ENCODE results near the gene STXBP3.

The STXBP3 gene

GRCh38 chr1:108706643-108707042 lies 39.8 kb upstream of the STXBP3 start:
- Histone ChIP-seq H3K4me1 (ENCODE audit: control extremely low read depth in 1 of 4, control insufficient read depth in 4 of 4, insufficient read depth in 4 of 4, low read length in 3 of 4) (peaks cover 0 to 8% (median 2%) of the 10 kb centered on the region in 4 experiments), H3K36me3 (ENCODE audit: control insufficient read depth in 4 of 4, insufficient read depth in 4 of 4, low read length in 3 of 4) (peaks cover 0 to 6% (median 1%) of the 10 kb centered on the region in 4 experiments), H3K27me3 (replicated peaks in 2 of 5; ENCODE audit: control insufficient read depth in 4 of 5, insufficient read depth in 5 of 5, low read length in 4 of 5) (peaks cover 0 to 5% (median 0%) of the 10 kb centered on the region in 5 experiments), H3K27ac (ENCODE audit: insufficient read depth in 1 of 2, low read depth in 1 of 2, low read length in 2 of 2, poor library complexity in 1 of 2, severe bottlenecking in 2 of 2) (no peak overlapping the region), H3K4me3 (ENCODE audit: control insufficient read depth in 1 of 7, extremely low read depth in 1 of 7, insufficient read depth in 4 of 7, low read depth in 2 of 7, low read length in 6 of 7) (no peak overlapping the region), H3K9me3 (ENCODE audit: control extremely low read depth in 1 of 5, control insufficient read depth in 4 of 5, insufficient read depth in 2 of 5, low read depth in 1 of 5, low read length in 4 of 5) (no peaks in the 10 kb centered on the region)
- no peak for DNase-seq
- ChIA-PET POLR2A (no interaction called here), CTCF (no interaction called here)
- no CpG with 5 or more reads among the region's 3 CpGs for WGBS (ENCODE audit: insufficient coverage)

GRCh38 chr1:108708691-108709660 lies 37.5 kb upstream of the STXBP3 start:
- 90% methylated on average over 4 of the region's 7 CpGs for WGBS (ENCODE audit: insufficient coverage)
- H3K27ac ChIP-seq (ENCODE audit: insufficient read depth in 1 of 2, low read depth in 1 of 2, low read length in 2 of 2, poor library complexity in 1 of 2, severe bottlenecking in 2 of 2) = no peak overlapping the region
- peak; percentile 44 to 62 (median 60) for DNase-seq
- H3K27me3 ChIP-seq (replicated peaks in 2 of 5; ENCODE audit: control insufficient read depth in 4 of 5, insufficient read depth in 5 of 5, low read length in 4 of 5) = peaks cover 0 to 5% (median 0%) of the 10 kb centered on the region in 5 experiments
- ChIA-PET CTCF (interaction anchor here (0.7 to 2.3 kb wide), 10 partner anchors 12 to 199 kb away, joined by 3 to 9 read pairs (median 4); no protein-coding TSS in a partner anchor), POLR2A (no interaction called here)
- no peak overlapping the region for H3K4me3 ChIP-seq (ENCODE audit: control insufficient read depth in 1 of 7, extremely low read depth in 1 of 7, insufficient read depth in 4 of 7, low read depth in 2 of 7, low read length in 6 of 7)
- H3K9me3 ChIP-seq (ENCODE audit: control extremely low read depth in 1 of 5, control insufficient read depth in 4 of 5, insufficient read depth in 2 of 5, low read depth in 1 of 5, low read length in 4 of 5) = no peaks in the 10 kb centered on the region
- H3K36me3 ChIP-seq (ENCODE audit: control insufficient read depth in 4 of 4, insufficient read depth in 4 of 4, low read length in 3 of 4) = peaks cover 0 to 2% (median 0%) of the 10 kb centered on the region in 4 experiments
- peaks cover 0 to 4% (median 1%) of the 10 kb centered on the region in 4 experiments for H3K4me1 ChIP-seq (ENCODE audit: control extremely low read depth in 1 of 4, control insufficient read depth in 4 of 4, insufficient read depth in 4 of 4, low read length in 3 of 4)

- CTCF ChIA-PET = interaction anchor here (1.5 kb wide), 1 partner anchor 14 kb away, joined by 4 read pairs; no protein-coding TSS in a partner anchor
- POLR2A ChIA-PET = no interaction called here
- WGBS (ENCODE audit: insufficient coverage) = 87% methylated on average over 5 of the region's 9 CpGs
Observed at GRCh38 chr1:108712606-108713150, 33.8 kb upstream of the STXBP3 start, which contains the start of gene FNDC7. FNDC7 (plus strand) TSS chr1:108712908; CDS start chr1:108712934, 26 bp downstream.

GRCh38 chr1:108715932-108716331 lies 30.5 kb upstream of the STXBP3 start:
- H3K27ac ChIP-seq (ENCODE audit: insufficient read depth in 1 of 2, low read depth in 1 of 2, low read length in 2 of 2, poor library complexity in 1 of 2, severe bottlenecking in 2 of 2) = no peak overlapping the region
- no peaks in the 10 kb centered on the region for H3K36me3 ChIP-seq (ENCODE audit: control insufficient read depth in 4 of 4, insufficient read depth in 4 of 4, low read length in 3 of 4)
- H3K4me1 ChIP-seq (ENCODE audit: control extremely low read depth in 1 of 4, control insufficient read depth in 4 of 4, insufficient read depth in 4 of 4, low read length in 3 of 4) = no peaks in the 10 kb centered on the region
- peaks cover 0 to 4% (median 0%) of the 10 kb centered on the region in 5 experiments for H3K27me3 ChIP-seq (replicated peaks in 2 of 5; ENCODE audit: control insufficient read depth in 4 of 5, insufficient read depth in 5 of 5, low read length in 4 of 5)
- 97% methylated on average over 5 of the region's 5 CpGs for WGBS (ENCODE audit: insufficient coverage)
- CTCF ChIA-PET = interaction anchor here (2.6 kb wide), 1 partner anchor 23 kb away, joined by 5 read pairs; the partner anchor contains the start of gene PRPF38B
- POLR2A ChIA-PET = interaction anchor here (0.7 kb wide), 1 partner anchor 23 kb away, joined by 3 read pairs; no protein-coding TSS in a partner anchor
- H3K4me3 ChIP-seq (ENCODE audit: control insufficient read depth in 1 of 7, extremely low read depth in 1 of 7, insufficient read depth in 4 of 7, low read depth in 2 of 7, low read length in 6 of 7) = no peak overlapping the region
- no peaks in the 10 kb centered on the region for H3K9me3 ChIP-seq (ENCODE audit: control extremely low read depth in 1 of 5, control insufficient read depth in 4 of 5, insufficient read depth in 2 of 5, low read depth in 1 of 5, low read length in 4 of 5)
- no peak for DNase-seq

More at GRCh38 chr1:108712606-108713150, 33.8 kb upstream of the STXBP3 start, which contains the start of gene FNDC7:
- no peak within 1 kb of the TSS for H3K4me3 ChIP-seq (ENCODE audit: control insufficient read depth in 1 of 7, extremely low read depth in 1 of 7, insufficient read depth in 4 of 7, low read depth in 2 of 7, low read length in 6 of 7)
- DNase-seq = no peak
- no peak within 1 kb of the TSS for H3K27ac ChIP-seq (ENCODE audit: insufficient read depth in 1 of 2, low read depth in 1 of 2, low read length in 2 of 2, poor library complexity in 1 of 2, severe bottlenecking in 2 of 2)
- H3K4me1 ChIP-seq (ENCODE audit: control extremely low read depth in 1 of 4, control insufficient read depth in 4 of 4, insufficient read depth in 4 of 4, low read length in 3 of 4) = no peaks in the 10 kb centered on the region
- H3K36me3 ChIP-seq (ENCODE audit: control insufficient read depth in 4 of 4, insufficient read depth in 4 of 4, low read length in 3 of 4) = no peaks in the 10 kb centered on the region
- peaks cover 0 to 4% (median 0%) of the 10 kb centered on the region in 5 experiments for H3K27me3 ChIP-seq (replicated peaks in 2 of 5; ENCODE audit: control insufficient read depth in 4 of 5, insufficient read depth in 5 of 5, low read length in 4 of 5)
- H3K9me3 ChIP-seq (ENCODE audit: control extremely low read depth in 1 of 5, control insufficient read depth in 4 of 5, insufficient read depth in 2 of 5, low read depth in 1 of 5, low read length in 4 of 5) = no peaks in the 10 kb centered on the region

- H3K27ac ChIP-seq (ENCODE audit: insufficient read depth in 1 of 2, low read depth in 1 of 2, low read length in 2 of 2, poor library complexity in 1 of 2, severe bottlenecking in 2 of 2) = no peak overlapping the region
Observed at GRCh38 chr1:108716437-108717230, 29.8 kb upstream of the STXBP3 start.

GRCh38 chr1:108717774-108718316 lies 28.6 kb upstream of the STXBP3 start:
- no peak overlapping the region for H3K27ac ChIP-seq (ENCODE audit: insufficient read depth in 1 of 2, low read depth in 1 of 2, low read length in 2 of 2, poor library complexity in 1 of 2, severe bottlenecking in 2 of 2)
- ChIA-PET POLR2A (interaction anchor here (0.6 kb wide), 1 partner anchor 72 kb away, joined by 3 read pairs; no protein-coding TSS in a partner anchor), CTCF (interaction anchor here (0.8 to 2.6 kb wide), 3 partner anchors 10 to 25 kb away, joined by 3 to 5 read pairs (median 3); partner anchors contain the start of gene PRPF38B)
- no peak for DNase-seq
- no peaks in the 10 kb centered on the region for H3K4me1 ChIP-seq (ENCODE audit: control extremely low read depth in 1 of 4, control insufficient read depth in 4 of 4, insufficient read depth in 4 of 4, low read length in 3 of 4)
- H3K4me3 ChIP-seq (ENCODE audit: control insufficient read depth in 1 of 7, extremely low read depth in 1 of 7, insufficient read depth in 4 of 7, low read depth in 2 of 7, low read length in 6 of 7) = no peak overlapping the region
- peaks cover 0 to 4% (median 0%) of the 10 kb centered on the region in 5 experiments for H3K27me3 ChIP-seq (replicated peaks in 2 of 5; ENCODE audit: control insufficient read depth in 4 of 5, insufficient read depth in 5 of 5, low read length in 4 of 5)
- no peaks in the 10 kb centered on the region for H3K9me3 ChIP-seq (ENCODE audit: control extremely low read depth in 1 of 5, control insufficient read depth in 4 of 5, insufficient read depth in 2 of 5, low read depth in 1 of 5, low read length in 4 of 5)
- 97% methylated on average over 9 of the region's 9 CpGs for WGBS (ENCODE audit: insufficient coverage)
- no peaks in the 10 kb centered on the region for H3K36me3 ChIP-seq (ENCODE audit: control insufficient read depth in 4 of 4, insufficient read depth in 4 of 4, low read length in 3 of 4)

More at GRCh38 chr1:108716437-108717230, 29.8 kb upstream of the STXBP3 start:
- no peaks in the 10 kb centered on the region for H3K4me1 ChIP-seq (ENCODE audit: control extremely low read depth in 1 of 4, control insufficient read depth in 4 of 4, insufficient read depth in 4 of 4, low read length in 3 of 4)
- CTCF ChIA-PET = interaction anchor here (0.8 to 2.6 kb wide), 3 partner anchors 9 to 24 kb away, joined by 3 to 5 read pairs (median 3); partner anchors contain the start of gene PRPF38B
- H3K4me3 ChIP-seq (ENCODE audit: control insufficient read depth in 1 of 7, extremely low read depth in 1 of 7, insufficient read depth in 4 of 7, low read depth in 2 of 7, low read length in 6 of 7) = no peak overlapping the region
- H3K27me3 ChIP-seq (replicated peaks in 2 of 5; ENCODE audit: control insufficient read depth in 4 of 5, insufficient read depth in 5 of 5, low read length in 4 of 5) = peaks cover 0 to 4% (median 0%) of the 10 kb centered on the region in 5 experiments
- no peaks in the 10 kb centered on the region for H3K36me3 ChIP-seq (ENCODE audit: control insufficient read depth in 4 of 4, insufficient read depth in 4 of 4, low read length in 3 of 4)
- WGBS (ENCODE audit: insufficient coverage) = 88% methylated on average over 1 of the region's 2 CpGs
- no peak for DNase-seq
- POLR2A ChIA-PET = no interaction called here
- H3K9me3 ChIP-seq (ENCODE audit: control extremely low read depth in 1 of 5, control insufficient read depth in 4 of 5, insufficient read depth in 2 of 5, low read depth in 1 of 5, low read length in 4 of 5) = no peaks in the 10 kb centered on the region
